ENCODE data around the gene ADAMTS17. TPM values are rescaled to one million over a fixed set of nuclear protein-coding genes. Genes with fewer than 3 reads are reported as not detected.

ADAMTS17 gene
- total and polyA plus RNA-seq, 4 experiments from 2014 or later = 2.1 to 6.2 (median 4.8) TPM

GRCh38 chr15:100053474-100054121, 288.2 kb downstream of the ADAMTS17 start:
- POLR2A ChIA-PET (ENCODE audit: partially characterized antibody) = no interaction called here
- CTCF ChIA-PET (ENCODE audit: partially characterized antibody) = no interaction called here
- H3K27me3 ChIP-seq (ENCODE audit: insufficient read depth, low read length) = no peaks in the 10 kb centered on the region

GRCh38 chr15:100052716-100053473, 288.9 kb downstream of the ADAMTS17 start:
- Histone ChIP-seq H3K36me3 (ENCODE audit: insufficient read depth, low read length) (no peaks in the 10 kb centered on the region), H3K4me1 (ENCODE audit: insufficient read depth, low read length) (no peaks in the 10 kb centered on the region), H3K4me3 (ENCODE audit: low read length in 2 of 2) (no peak overlapping the region), H3K27me3 (ENCODE audit: insufficient read depth, low read length) (no peaks in the 10 kb centered on the region), H3K9me3 (ENCODE audit: control insufficient read depth in 1 of 2, low read length in 2 of 2) (no peaks in the 10 kb centered on the region), H3K27ac (ENCODE audit: low read depth, low read length) (no peak overlapping the region)
- intact Hi-C loops (cut with micrococcal nuclease) = no loop called here
- POLR2A ChIA-PET (ENCODE audit: partially characterized antibody) = no interaction called here
- Mint-ChIP-seq H3K36me3 (peaks cover 8 to 15% of the 10 kb centered on the region in 2 donors), H3K27ac (no peak overlapping the region), H3K27me3 (no peaks in the 10 kb centered on the region), H3K9me3 (peaks cover 0 to 2% (median 0%) of the 10 kb centered on the region in 8 donors), H3K4me3 (no peak overlapping the region), H3K4me1 (no peaks in the 10 kb centered on the region)
- no peak for DNase-seq
- CTCF ChIA-PET (ENCODE audit: partially characterized antibody) = interaction anchor here (1.0 kb wide), 1 partner anchor 10 kb away, joined by 3 read pairs; no protein-coding TSS in a partner anchor

More at GRCh38 chr15:100053474-100054121, 288.2 kb downstream of the ADAMTS17 start:
- Histone ChIP-seq H3K27ac (ENCODE audit: low read depth, low read length) (no peak overlapping the region), H3K9me3 (ENCODE audit: control insufficient read depth in 1 of 2, low read length in 2 of 2) (no peaks in the 10 kb centered on the region), H3K4me1 (ENCODE audit: insufficient read depth, low read length) (no peaks in the 10 kb centered on the region), H3K36me3 (ENCODE audit: insufficient read depth, low read length) (no peaks in the 10 kb centered on the region), H3K4me3 (ENCODE audit: low read length in 2 of 2) (no peak overlapping the region)
- no peak for DNase-seq
- no peaks in the 10 kb centered on the region for H3K4me1 Mint-ChIP-seq
- H3K4me3 Mint-ChIP-seq = no peak overlapping the region
- no peaks in the 10 kb centered on the region for H3K9me3 Mint-ChIP-seq
- H3K27ac Mint-ChIP-seq = no peak overlapping the region
- peaks cover 3 to 9% of the 10 kb centered on the region in 2 donors for H3K36me3 Mint-ChIP-seq
- intact Hi-C loops (cut with micrococcal nuclease) = no loop called here
- no peaks in the 10 kb centered on the region for H3K27me3 Mint-ChIP-seq

GRCh38 chr15:100050877-100051786, 290.6 kb downstream of the ADAMTS17 start:
- Histone ChIP-seq H3K9me3 (ENCODE audit: control insufficient read depth in 1 of 2, low read length in 2 of 2) (no peaks in the 10 kb centered on the region), H3K4me1 (ENCODE audit: insufficient read depth, low read length) (no peaks in the 10 kb centered on the region), H3K4me3 (ENCODE audit: low read length in 2 of 2) (no peak overlapping the region), H3K36me3 (ENCODE audit: insufficient read depth, low read length) (no peaks in the 10 kb centered on the region), H3K27ac (ENCODE audit: low read depth, low read length) (no peak overlapping the region), H3K27me3 (ENCODE audit: insufficient read depth, low read length) (no peaks in the 10 kb centered on the region)
- intact Hi-C loops (cut with micrococcal nuclease) = no loop called here
- POLR2A ChIA-PET (ENCODE audit: partially characterized antibody) = no interaction called here
- peaks cover 21 to 22% of the 10 kb centered on the region in 2 donors for H3K36me3 Mint-ChIP-seq
- no peak overlapping the region for H3K4me3 Mint-ChIP-seq
- H3K27me3 Mint-ChIP-seq = no peaks in the 10 kb centered on the region
- CTCF ChIA-PET (ENCODE audit: partially characterized antibody) = no interaction called here
- H3K4me1 Mint-ChIP-seq = no peaks in the 10 kb centered on the region
- H3K27ac Mint-ChIP-seq = no peak overlapping the region
- H3K9me3 Mint-ChIP-seq = peaks cover 0 to 15% (median 6%) of the 10 kb centered on the region in 8 donors
- no peak for DNase-seq

- ChIA-PET POLR2A (ENCODE audit: partially characterized antibody) (no interaction called here), CTCF (ENCODE audit: partially characterized antibody) (no interaction called here)
- no peaks in the 10 kb centered on the region for H3K36me3 ChIP-seq (ENCODE audit: insufficient read depth, low read length)
- H3K4me1 Mint-ChIP-seq = no peaks in the 10 kb centered on the region
- intact Hi-C loops (cut with micrococcal nuclease) = no loop called here
- DNase-seq = no peak
- H3K27ac ChIP-seq (ENCODE audit: low read depth, low read length) = no peak overlapping the region
- no peak overlapping the region for H3K4me3 ChIP-seq (ENCODE audit: low read length in 2 of 2)
- H3K9me3 ChIP-seq (ENCODE audit: control insufficient read depth in 1 of 2, low read length in 2 of 2) = no peaks in the 10 kb centered on the region
- H3K27ac Mint-ChIP-seq = no peak overlapping the region
- H3K27me3 Mint-ChIP-seq = no peaks in the 10 kb centered on the region
- no peaks in the 10 kb centered on the region for H3K27me3 ChIP-seq (ENCODE audit: insufficient read depth, low read length)
- H3K4me3 Mint-ChIP-seq = no peak overlapping the region
- H3K36me3 Mint-ChIP-seq = peaks cover 20 to 21% of the 10 kb centered on the region in 2 donors
- H3K4me1 ChIP-seq (ENCODE audit: insufficient read depth, low read length) = no peaks in the 10 kb centered on the region
- peaks cover 0 to 15% (median 6%) of the 10 kb centered on the region in 8 donors for H3K9me3 Mint-ChIP-seq
Observed at GRCh38 chr15:100049936-100050876, 291.6 kb downstream of the ADAMTS17 start.

GRCh38 chr15:100049483-100049882, 292.3 kb downstream of the ADAMTS17 start:
- Mint-ChIP-seq H3K27ac (no peak overlapping the region), H3K27me3 (no peaks in the 10 kb centered on the region), H3K9me3 (peaks cover 0 to 15% (median 6%) of the 10 kb centered on the region in 8 donors), H3K4me1 (peaks cover 0 to 1% (median 0%) of the 10 kb centered on the region in 4 donors), H3K4me3 (no peak overlapping the region), H3K36me3 (peaks cover 20 to 22% of the 10 kb centered on the region in 2 donors)
- no peak for DNase-seq
- Histone ChIP-seq H3K27ac (ENCODE audit: low read depth, low read length) (no peak overlapping the region), H3K9me3 (ENCODE audit: control insufficient read depth in 1 of 2, low read length in 2 of 2) (no peaks in the 10 kb centered on the region), H3K4me1 (ENCODE audit: insufficient read depth, low read length) (no peaks in the 10 kb centered on the region), H3K27me3 (ENCODE audit: insufficient read depth, low read length) (no peaks in the 10 kb centered on the region), H3K4me3 (ENCODE audit: low read length in 2 of 2) (no peak overlapping the region), H3K36me3 (ENCODE audit: insufficient read depth, low read length) (no peaks in the 10 kb centered on the region)
- POLR2A ChIA-PET (ENCODE audit: partially characterized antibody) = no interaction called here
- intact Hi-C loops (cut with micrococcal nuclease) = no loop called here
- CTCF ChIA-PET (ENCODE audit: partially characterized antibody) = no interaction called here

- Mint-ChIP-seq H3K36me3 (peaks cover 20 to 27% of the 10 kb centered on the region in 2 donors), H3K9me3 (peaks cover 0 to 15% (median 6%) of the 10 kb centered on the region in 8 donors), H3K4me1 (peaks cover 0 to 2% (median 0%) of the 10 kb centered on the region in 4 donors), H3K4me3 (no peak overlapping the region), H3K27me3 (no peaks in the 10 kb centered on the region), H3K27ac (no peak overlapping the region)
- Histone ChIP-seq H3K4me1 (ENCODE audit: insufficient read depth, low read length) (no peaks in the 10 kb centered on the region), H3K27me3 (ENCODE audit: insufficient read depth, low read length) (no peaks in the 10 kb centered on the region), H3K27ac (ENCODE audit: low read depth, low read length) (no peak overlapping the region), H3K9me3 (ENCODE audit: control insufficient read depth in 1 of 2, low read length in 2 of 2) (no peaks in the 10 kb centered on the region), H3K4me3 (ENCODE audit: low read length in 2 of 2) (no peak overlapping the region), H3K36me3 (ENCODE audit: insufficient read depth, low read length) (no peaks in the 10 kb centered on the region)
- CTCF ChIA-PET (ENCODE audit: partially characterized antibody) = no interaction called here
- DNase-seq = no peak
- intact Hi-C loops (cut with micrococcal nuclease) = no loop called here
- POLR2A ChIA-PET (ENCODE audit: partially characterized antibody) = no interaction called here
Observed at GRCh38 chr15:100048736-100049135, 293.0 kb downstream of the ADAMTS17 start.

All from CD4-positive, alpha-beta memory T cell (primary cell).